Retinal pigment epithelial cell (primary cell): ENCODE data around the gene CACNA1C.

Source experiments
- DNase-seq: peaks from one replicate; pipeline ENCODE4 v3.0.0-alpha.2; 2010; ENCODE audit warnings: low read depth
- H3K4me3 ChIP-seq: 2 replicates; pipeline ENCODE4 v1.5.1; 2011; ENCODE audit warnings: mild to moderate bottlenecking, low read length, control low read depth, moderate library complexity
- TF ChIP-seq, protein P1 (sequence below): conservative IDR thresholded peaks from 2 replicates; pipeline ENCODE4 v1.5.1; 2011; ENCODE audit warnings: low read depth, low read length, control low read depth, inconsistent platforms

Gene CACNA1C

DNA sequence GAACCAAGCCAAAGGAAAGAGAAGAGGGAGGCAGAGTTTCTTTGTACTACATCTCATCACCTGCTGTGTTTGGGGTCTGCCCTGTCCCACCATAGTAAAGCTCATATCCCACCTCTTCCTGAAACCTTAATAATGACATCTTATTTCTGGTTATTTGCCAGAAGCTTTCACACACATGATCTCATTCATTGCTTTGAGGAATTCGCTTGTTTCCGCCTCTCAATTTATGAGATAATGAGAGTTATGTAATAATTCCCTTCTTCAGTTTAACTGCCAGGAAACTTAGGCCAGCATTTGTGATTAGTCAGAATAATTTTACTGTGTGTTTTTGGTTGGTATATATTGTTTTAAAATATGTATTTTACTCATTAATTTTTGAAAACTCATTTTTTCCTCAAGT lies 205.2 kb downstream of the CACNA1C start:
- no peak overlapping the region for H3K4me3 ChIP-seq
- TF ChIP-seq, protein P1, sequence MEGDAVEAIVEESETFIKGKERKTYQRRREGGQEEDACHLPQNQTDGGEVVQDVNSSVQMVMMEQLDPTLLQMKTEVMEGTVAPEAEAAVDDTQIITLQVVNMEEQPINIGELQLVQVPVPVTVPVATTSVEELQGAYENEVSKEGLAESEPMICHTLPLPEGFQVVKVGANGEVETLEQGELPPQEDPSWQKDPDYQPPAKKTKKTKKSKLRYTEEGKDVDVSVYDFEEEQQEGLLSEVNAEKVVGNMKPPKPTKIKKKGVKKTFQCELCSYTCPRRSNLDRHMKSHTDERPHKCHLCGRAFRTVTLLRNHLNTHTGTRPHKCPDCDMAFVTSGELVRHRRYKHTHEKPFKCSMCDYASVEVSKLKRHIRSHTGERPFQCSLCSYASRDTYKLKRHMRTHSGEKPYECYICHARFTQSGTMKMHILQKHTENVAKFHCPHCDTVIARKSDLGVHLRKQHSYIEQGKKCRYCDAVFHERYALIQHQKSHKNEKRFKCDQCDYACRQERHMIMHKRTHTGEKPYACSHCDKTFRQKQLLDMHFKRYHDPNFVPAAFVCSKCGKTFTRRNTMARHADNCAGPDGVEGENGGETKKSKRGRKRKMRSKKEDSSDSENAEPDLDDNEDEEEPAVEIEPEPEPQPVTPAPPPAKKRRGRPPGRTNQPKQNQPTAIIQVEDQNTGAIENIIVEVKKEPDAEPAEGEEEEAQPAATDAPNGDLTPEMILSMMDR: no peak
- DNase-seq: no peak

DNA sequence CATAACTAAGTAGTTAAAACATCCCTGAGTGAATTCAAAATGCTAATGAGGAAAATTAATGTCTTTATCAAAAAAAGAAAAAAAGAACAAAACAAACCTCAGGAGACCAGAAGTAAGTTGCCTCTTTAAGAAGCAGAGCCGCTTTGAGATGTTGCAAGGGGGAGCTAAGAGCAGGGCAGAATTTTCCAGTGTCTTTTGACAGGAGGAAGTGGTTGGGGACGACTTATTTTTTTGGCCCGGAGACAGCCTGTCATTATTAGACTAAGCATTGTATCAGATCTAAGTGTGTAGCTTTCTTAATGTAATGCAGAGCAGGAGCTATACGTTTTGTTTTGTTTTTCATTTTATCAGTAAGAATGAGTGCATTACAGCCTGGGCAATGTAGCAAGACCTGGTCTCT lies 206.6 kb downstream of the CACNA1C start:
- DNase-seq: no peak
- no peak overlapping the region for H3K4me3 ChIP-seq
- TF ChIP-seq, protein P1: no peak

DNA sequence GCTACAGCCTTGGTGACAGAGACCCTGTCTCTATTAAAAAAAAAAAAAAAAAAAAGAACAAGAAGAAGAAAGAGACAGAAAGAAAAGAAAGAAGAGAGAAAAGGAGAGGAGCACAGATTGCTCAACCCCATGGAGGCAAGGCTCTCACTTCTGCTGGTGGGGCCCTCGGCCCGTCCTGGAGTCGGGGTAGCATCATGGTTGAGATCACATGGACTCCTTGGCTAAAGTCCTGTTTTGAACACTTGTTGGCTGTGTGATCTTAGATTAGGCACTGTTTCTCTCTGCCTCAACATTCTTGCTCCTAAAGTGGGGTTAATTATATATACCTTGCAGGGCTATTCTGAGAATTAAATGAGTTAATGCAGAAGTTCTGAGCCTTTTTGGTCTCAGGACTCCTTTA lies 207.7 kb downstream of the CACNA1C start:
- TF ChIP-seq, protein P1: no peak
- DNase-seq: no peak
- no peak overlapping the region for H3K4me3 ChIP-seq

DNA sequence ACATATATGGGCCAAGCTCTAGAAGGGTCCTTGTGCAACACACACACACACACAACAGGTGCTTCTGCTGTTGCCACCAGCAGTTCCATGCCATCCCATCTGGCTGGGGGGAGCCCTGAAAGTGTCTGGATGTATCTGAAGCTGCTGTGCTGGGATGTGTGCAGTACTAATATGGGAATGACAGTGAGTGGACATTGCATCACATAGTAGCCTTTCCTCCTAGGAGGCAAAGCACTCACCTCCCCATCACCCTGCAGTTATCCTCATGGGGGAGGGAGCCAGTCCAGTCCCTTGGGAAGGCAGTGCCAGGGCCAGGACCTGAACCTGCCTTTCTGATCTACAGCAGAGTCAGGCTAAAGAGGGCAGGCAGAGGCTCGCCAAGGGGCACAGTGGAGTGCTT lies 208.9 kb downstream of the CACNA1C start:
- H3K4me3 ChIP-seq: no peak overlapping the region
- DNase-seq: no peak
- TF ChIP-seq, protein P1: no peak

DNA sequence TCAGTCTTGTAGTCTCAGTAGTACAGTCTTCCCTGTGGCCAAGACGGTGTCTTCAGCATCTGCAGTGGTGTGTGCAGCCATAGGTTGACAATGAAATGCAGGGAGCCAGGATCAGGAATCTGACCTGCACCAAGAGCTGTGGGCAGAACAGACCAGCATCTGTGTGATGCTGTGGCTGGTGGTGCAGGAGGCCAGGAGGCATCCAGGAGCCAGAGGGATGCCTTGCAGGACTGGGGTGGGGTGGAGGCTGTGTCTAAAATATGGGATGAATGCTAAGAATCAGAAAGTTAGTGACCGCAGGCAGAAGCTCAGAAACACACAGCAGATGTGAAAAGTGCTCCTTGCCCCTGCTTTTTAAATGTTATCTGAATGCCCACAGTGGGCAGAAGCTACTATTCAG lies 209.7 kb downstream of the CACNA1C start:
- H3K4me3 ChIP-seq: no peak overlapping the region
- TF ChIP-seq, protein P1: no peak
- no peak for DNase-seq

- H3K4me3 ChIP-seq: no peak overlapping the region
Measured at GRCh38 chr12:2263901-2264300, 211.1 kb downstream of the CACNA1C start.

GRCh38 chr12:2264651-2265232 lies 212.0 kb downstream of the CACNA1C start:
- DNase-seq: no peak
- TF ChIP-seq, protein P1: no peak
- no peak overlapping the region for H3K4me3 ChIP-seq

More at GRCh38 chr12:2263901-2264300, 211.1 kb downstream of the CACNA1C start:
- TF ChIP-seq, protein P1: no peak
- DNase-seq: no peak
